Choroid plexus epithelial cell (primary cell): ENCODE results near the gene FLT1.
A peak's percentile ranks its signal among the peaks of the same experiment; 100 is the strongest.

ENCODE experiments used
- DNase-seq: peaks from one replicate; pipeline ENCODE4 v3.0.0-alpha.2; 2010; ENCODE audit warnings: low read depth
- H3K4me3 ChIP-seq: 2 replicates; pipeline ENCODE4 v1.5.1; 2011; ENCODE audit warnings: low read depth, mild to moderate bottlenecking, control low read depth, low read length, moderate library complexity
- TF ChIP-seq, protein P1 (sequence below): conservative IDR thresholded peaks from 2 replicates; pipeline ENCODE4 v1.5.1; 2011; ENCODE audit warnings: low read depth, mild to moderate bottlenecking, control low read depth, inconsistent platforms, low read length, moderate library complexity

The FLT1 gene

GRCh38 chr13:28344163-28344562, 150.8 kb downstream of the FLT1 start:
- TF ChIP-seq, protein P1, sequence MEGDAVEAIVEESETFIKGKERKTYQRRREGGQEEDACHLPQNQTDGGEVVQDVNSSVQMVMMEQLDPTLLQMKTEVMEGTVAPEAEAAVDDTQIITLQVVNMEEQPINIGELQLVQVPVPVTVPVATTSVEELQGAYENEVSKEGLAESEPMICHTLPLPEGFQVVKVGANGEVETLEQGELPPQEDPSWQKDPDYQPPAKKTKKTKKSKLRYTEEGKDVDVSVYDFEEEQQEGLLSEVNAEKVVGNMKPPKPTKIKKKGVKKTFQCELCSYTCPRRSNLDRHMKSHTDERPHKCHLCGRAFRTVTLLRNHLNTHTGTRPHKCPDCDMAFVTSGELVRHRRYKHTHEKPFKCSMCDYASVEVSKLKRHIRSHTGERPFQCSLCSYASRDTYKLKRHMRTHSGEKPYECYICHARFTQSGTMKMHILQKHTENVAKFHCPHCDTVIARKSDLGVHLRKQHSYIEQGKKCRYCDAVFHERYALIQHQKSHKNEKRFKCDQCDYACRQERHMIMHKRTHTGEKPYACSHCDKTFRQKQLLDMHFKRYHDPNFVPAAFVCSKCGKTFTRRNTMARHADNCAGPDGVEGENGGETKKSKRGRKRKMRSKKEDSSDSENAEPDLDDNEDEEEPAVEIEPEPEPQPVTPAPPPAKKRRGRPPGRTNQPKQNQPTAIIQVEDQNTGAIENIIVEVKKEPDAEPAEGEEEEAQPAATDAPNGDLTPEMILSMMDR, result no peak
- no peak overlapping the region for H3K4me3 ChIP-seq
- DNase-seq, result no peak

GRCh38 chr13:28342251-28342650, 152.7 kb downstream of the FLT1 start:
- no peak overlapping the region for H3K4me3 ChIP-seq
- no peak for DNase-seq
- TF ChIP-seq, protein P1, result no peak

GRCh38 chr13:28340272-28340793, 154.6 kb downstream of the FLT1 start:
- H3K4me3 ChIP-seq, result no peak overlapping the region
- TF ChIP-seq, protein P1, result no peak
- no peak for DNase-seq

DNA sequence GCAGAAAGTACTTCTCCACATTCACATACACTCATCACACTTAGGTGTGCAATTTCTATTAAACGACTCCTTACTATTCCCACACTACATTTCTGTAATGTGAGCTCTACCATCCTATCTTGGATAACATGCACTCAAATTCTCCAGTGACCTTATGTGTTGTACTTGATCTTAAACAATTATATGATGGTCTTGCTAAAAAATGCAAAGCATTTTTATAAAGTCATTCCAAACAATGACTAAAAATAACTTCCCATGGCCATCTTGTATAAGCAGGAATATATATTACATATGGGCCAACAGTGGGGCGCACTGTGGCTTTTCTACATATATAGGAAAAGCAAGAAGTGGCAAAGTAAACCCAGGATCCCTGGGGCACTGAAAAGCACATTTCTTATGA, 155.5 kb downstream of the FLT1 start:
- peak; percentile 57 for DNase-seq
- TF ChIP-seq, protein P1, result no peak
- no peak overlapping the region for H3K4me3 ChIP-seq

- H3K4me3 ChIP-seq, result no peak overlapping the region
- no peak for DNase-seq
- TF ChIP-seq, protein P1, result no peak
Measured at GRCh38 chr13:28338742-28339141, 156.2 kb downstream of the FLT1 start.

- TF ChIP-seq, protein P1, result no peak
- no peak for DNase-seq
- no peak overlapping the region for H3K4me3 ChIP-seq
Measured at GRCh38 chr13:28338006-28338574, 156.8 kb downstream of the FLT1 start.
